Glomerular endothelial cell (primary cell): ENCODE results near the gene ATP10A. TPM values are rescaled to one million over a fixed set of nuclear protein-coding genes. Genes with fewer than 3 reads are reported as not detected.
"Not testable (repeated sequence)": the region's sequence is repeated elsewhere in the genome, so short reads cannot be mapped to it uniquely, and the experiment has no call there.

ENCODE experiments used
- DNase-seq: peaks from one replicate; pipeline ENCODE4 v3.0.0-alpha.2; 2011; ENCODE audit warnings: low read depth, low spot score; ENCODE audit errors: extremely low read depth
- total RNA-seq: library from RNA; depleted of rRNA; stranded (reverse); fragments of >200 nt; gene quantifications from 2 replicates; pipeline ENCODE4 v1.2.3, GENCODE V29; 2015

ATP10A gene
- total RNA-seq, 1 donor from 2014 or later, result 10.0 TPM

- DNase-seq, result no peak
These were observed 20.5 kb upstream of the ATP10A start for GRCh38 chr15:25883463-25884259.

GRCh38 chr15:25882466-25882865 lies 19.3 kb upstream of the ATP10A start:
- DNase-seq, result no peak

GRCh38 chr15:25880877-25881276 lies 17.8 kb upstream of the ATP10A start:
- not testable (repeated sequence) for DNase-seq

- no peak for DNase-seq
These were observed 17.3 kb upstream of the ATP10A start for GRCh38 chr15:25880411-25880810.

GRCh38 chr15:25879438-25879837 lies 16.3 kb upstream of the ATP10A start:
- DNase-seq, result no peak

- DNase-seq, result no peak
These were observed 14.6 kb upstream of the ATP10A start for GRCh38 chr15:25877681-25878080.

- no peak for DNase-seq
These were observed 13.4 kb upstream of the ATP10A start for GRCh38 chr15:25876231-25877140.

GRCh38 chr15:25875566-25875965 lies 12.4 kb upstream of the ATP10A start:
- no peak for DNase-seq

- DNase-seq, result no peak
These were observed 11.3 kb upstream of the ATP10A start for GRCh38 chr15:25874379-25874778.

GRCh38 chr15:25871403-25871802 lies 8.3 kb upstream of the ATP10A start:
- DNase-seq, result no peak

- no peak for DNase-seq
These were observed 7.8 kb upstream of the ATP10A start for GRCh38 chr15:25870938-25871337.

- DNase-seq, result no peak
These were observed 6.6 kb upstream of the ATP10A start for GRCh38 chr15:25869701-25870100.

- DNase-seq, result no peak
These were observed 3.7 kb upstream of the ATP10A start for GRCh38 chr15:25866874-25867273.

GRCh38 chr15:25866251-25866650 lies 3.1 kb upstream of the ATP10A start:
- DNase-seq, result no peak

GRCh38 chr15:25864966-25865365 lies 1.8 kb upstream of the ATP10A start:
- no peak for DNase-seq

GRCh38 chr15:25863968-25864580 lies 947 bp upstream of the ATP10A start:
- no peak for DNase-seq

- DNase-seq, result no peak
These were observed 536 bp downstream of the ATP10A start for GRCh38 chr15:25862472-25863110.

- DNase-seq, result no peak
These were observed 1.1 kb downstream of the ATP10A start for GRCh38 chr15:25862071-25862471.

- no peak for DNase-seq
These were observed 2.0 kb downstream of the ATP10A start for GRCh38 chr15:25860885-25861866.
